NT2/D1 (cell line): Measurements from ENCODE around the gene PGLYRP2.

ENCODE experiments used
- DNase-seq: peaks from one replicate; pipeline ENCODE4 v3.0.0-alpha.2; 2011; ENCODE audit warnings: low read depth, low spot score
- H3K27me3 ChIP-seq: 2 replicates; pipeline ENCODE4 v1.6.0; 2011; ENCODE audit warnings: mild to moderate bottlenecking; ENCODE audit not compliant: insufficient read length, insufficient read depth
- H3K36me3 ChIP-seq: 2 replicates; pipeline ENCODE4 v1.6.1; 2011; ENCODE audit warnings: mild to moderate bottlenecking, low read length, mixed read lengths; ENCODE audit not compliant: insufficient read depth, insufficient read length
- H3K4me1 ChIP-seq: 2 replicates; pipeline ENCODE4 v1.5.1; 2011; ENCODE audit not compliant: insufficient read depth, insufficient read length
- H3K4me3 ChIP-seq: 2 replicates; pipeline ENCODE4 v1.5.1; 2011; ENCODE audit warnings: low read depth; ENCODE audit not compliant: insufficient read length
- H3K9ac ChIP-seq: 2 replicates; pipeline ENCODE4 v1.6.0; 2011; ENCODE audit warnings: low read depth; ENCODE audit not compliant: insufficient read length
- H3K9me3 ChIP-seq: 2 replicates; pipeline ENCODE4 v1.5.1; 2011; ENCODE audit warnings: mild to moderate bottlenecking, low read length; ENCODE audit not compliant: insufficient read depth
- SUZ12 ChIP-seq: IDR thresholded peaks from 2 replicates; pipeline ENCODE4 v1.6.1; 2011; ENCODE audit not compliant: insufficient read length, insufficient read depth; ENCODE audit errors: extremely low read depth
- YY1 ChIP-seq: IDR thresholded peaks from 2 replicates; pipeline ENCODE4 v1.6.1; 2011; ENCODE audit not compliant: insufficient read length, insufficient read depth
- ZNF274 ChIP-seq: IDR thresholded peaks from 2 replicates; pipeline ENCODE4 v1.6.1; 2011; ENCODE audit warnings: mild to moderate bottlenecking, low read depth, low read length

Gene PGLYRP2

GRCh38 chr19:15424121-15424520 lies 55.2 kb downstream of the PGLYRP2 start:
- no peak overlapping the region for H3K9ac ChIP-seq
- TF ChIP-seq SUZ12 (no peak), ZNF274 (no peak), YY1 (no peak)
- no peaks in the 10 kb centered on the region for H3K27me3 ChIP-seq
- no peak overlapping the region for H3K4me3 ChIP-seq
- no peak for DNase-seq
- peaks cover 2% of the 10 kb centered on the region for H3K4me1 ChIP-seq
- peaks cover 80% of the 10 kb centered on the region for H3K36me3 ChIP-seq
- peaks cover 14% of the 10 kb centered on the region; the same call in 1 of the 2 replicates for H3K9me3 ChIP-seq

- DNase-seq, result no peak
- Histone ChIP-seq H3K9ac (no peak overlapping the region), H3K4me3 (no peak overlapping the region), H3K4me1 (no peaks in the 10 kb centered on the region), H3K36me3 (peaks cover 70% of the 10 kb centered on the region), H3K9me3 (peaks cover 14% of the 10 kb centered on the region; the same call in 1 of the 2 replicates), H3K27me3 (no peaks in the 10 kb centered on the region)
- TF ChIP-seq ZNF274, result no peak
- no peak for TF ChIP-seq YY1
- no peak for TF ChIP-seq SUZ12
Measured at GRCh38 chr19:15423130-15423529, 56.2 kb downstream of the PGLYRP2 start.

GRCh38 chr19:15422296-15423075 lies 56.8 kb downstream of the PGLYRP2 start:
- Histone ChIP-seq H3K4me3 (no peak overlapping the region), H3K4me1 (peaks cover under 1% of the 10 kb centered on the region), H3K27me3 (no peaks in the 10 kb centered on the region), H3K9ac (no peak overlapping the region), H3K9me3 (peaks cover 14% of the 10 kb centered on the region; the same call in 1 of the 2 replicates), H3K36me3 (peaks cover 67% of the 10 kb centered on the region)
- TF ChIP-seq YY1 (no peak), ZNF274 (no peak), SUZ12 (no peak)
- DNase-seq, result no peak

GRCh38 chr19:15421721-15422260 lies 57.5 kb downstream of the PGLYRP2 start:
- no peak for TF ChIP-seq ZNF274
- TF ChIP-seq SUZ12, result no peak
- TF ChIP-seq YY1, result no peak
- no peak overlapping the region for H3K9ac ChIP-seq
- H3K36me3 ChIP-seq, result peaks cover 64% of the 10 kb centered on the region
- H3K27me3 ChIP-seq, result no peaks in the 10 kb centered on the region
- no peak overlapping the region for H3K4me3 ChIP-seq
- DNase-seq, result no peak
- H3K4me1 ChIP-seq, result peaks cover 4% of the 10 kb centered on the region
- H3K9me3 ChIP-seq, result peaks cover 14% of the 10 kb centered on the region; the same call in 1 of the 2 replicates

- no peak for TF ChIP-seq SUZ12
- TF ChIP-seq ZNF274, result no peak
- no peak for TF ChIP-seq YY1
- H3K36me3 ChIP-seq, result peaks cover 64% of the 10 kb centered on the region
- DNase-seq, result no peak
- peaks cover 4% of the 10 kb centered on the region for H3K4me1 ChIP-seq
- H3K27me3 ChIP-seq, result no peaks in the 10 kb centered on the region
- H3K9me3 ChIP-seq, result peaks cover 14% of the 10 kb centered on the region; the same call in 1 of the 2 replicates
- no peak overlapping the region for H3K4me3 ChIP-seq
- H3K9ac ChIP-seq, result no peak overlapping the region
Measured at GRCh38 chr19:15421136-15421695, 58.1 kb downstream of the PGLYRP2 start.

GRCh38 chr19:15419413-15420025 lies 59.8 kb downstream of the PGLYRP2 start:
- no peak for TF ChIP-seq SUZ12
- TF ChIP-seq YY1, result no peak
- no peak for TF ChIP-seq ZNF274
- H3K9ac ChIP-seq, result no peak overlapping the region
- peaks cover 8% of the 10 kb centered on the region for H3K4me1 ChIP-seq
- DNase-seq, result no peak
- H3K9me3 ChIP-seq, result peaks cover 14% of the 10 kb centered on the region; the same call in 1 of the 2 replicates
- H3K36me3 ChIP-seq, result peaks cover 60% of the 10 kb centered on the region
- H3K4me3 ChIP-seq, result no peak overlapping the region
- H3K27me3 ChIP-seq, result no peaks in the 10 kb centered on the region
